ENCODE data around the gene AQP6. TPM values are rescaled to one million over a fixed set of nuclear protein-coding genes. Genes with fewer than 3 reads are reported as not detected.

Gene AQP6
- total RNA-seq, 2 experiments from 2014 or later = not detected

- Mint-ChIP-seq H3K27me3 (ENCODE audit: low read depth) (peaks cover 15% of the 10 kb centered on the region), H3K36me3 (ENCODE audit: low read depth) (no peaks in the 10 kb centered on the region), H3K27ac (no peak overlapping the region), H3K9me3 (ENCODE audit: insufficient read depth) (no peaks in the 10 kb centered on the region), H3K4me1 (ENCODE audit: low read depth) (no peaks in the 10 kb centered on the region), H3K4me3 (no peak overlapping the region)
- CTCF ChIA-PET = interaction anchor here (0.7 to 5.3 kb wide), 2 partner anchors 12 to 535 kb away, joined by 3 to 32 read pairs; no protein-coding TSS in a partner anchor
- ATAC-seq = no peak
- POLR2A ChIA-PET = no interaction called here
- no peak for DNase-seq
Observed at GRCh38 chr12:49933796-49934195, 39.0 kb upstream of the AQP6 start.

- Mint-ChIP-seq H3K4me1 (ENCODE audit: low read depth) (no peaks in the 10 kb centered on the region), H3K27me3 (ENCODE audit: low read depth) (peaks cover 11% of the 10 kb centered on the region), H3K27ac (no peak overlapping the region), H3K4me3 (no peak overlapping the region), H3K36me3 (ENCODE audit: low read depth) (no peaks in the 10 kb centered on the region), H3K9me3 (ENCODE audit: insufficient read depth) (no peaks in the 10 kb centered on the region)
- no peak for ATAC-seq
- no peak for DNase-seq
- ChIA-PET POLR2A (no interaction called here), CTCF (interaction anchor here (5.3 kb wide), 1 partner anchor 11 kb away, joined by 32 read pairs; no protein-coding TSS in a partner anchor)
Observed at GRCh38 chr12:49934505-49934904, 38.2 kb upstream of the AQP6 start.

GRCh38 chr12:49936925-49937324 is 35.8 kb upstream of the AQP6 start:
- H3K4me1 Mint-ChIP-seq (ENCODE audit: low read depth) = no peaks in the 10 kb centered on the region
- H3K27me3 Mint-ChIP-seq (ENCODE audit: low read depth) = peaks cover 11% of the 10 kb centered on the region
- H3K4me3 Mint-ChIP-seq = no peak overlapping the region
- no peaks in the 10 kb centered on the region for H3K9me3 Mint-ChIP-seq (ENCODE audit: insufficient read depth)
- CTCF ChIA-PET = interaction anchor here (5.3 kb wide), 1 partner anchor 9 kb away, joined by 32 read pairs; no protein-coding TSS in a partner anchor
- no peaks in the 10 kb centered on the region for H3K36me3 Mint-ChIP-seq (ENCODE audit: low read depth)
- DNase-seq = no peak
- H3K27ac Mint-ChIP-seq = no peak overlapping the region
- POLR2A ChIA-PET = no interaction called here
- no peak for ATAC-seq

- Mint-ChIP-seq H3K4me3 (no peak overlapping the region), H3K27ac (no peak overlapping the region), H3K36me3 (ENCODE audit: low read depth) (no peaks in the 10 kb centered on the region), H3K27me3 (ENCODE audit: low read depth) (peaks cover 11% of the 10 kb centered on the region), H3K4me1 (ENCODE audit: low read depth) (peaks cover 4% of the 10 kb centered on the region), H3K9me3 (ENCODE audit: insufficient read depth) (no peaks in the 10 kb centered on the region)
- ChIA-PET POLR2A (interaction anchor here (1.0 kb wide), 1 partner anchor 21 kb away, joined by 3 read pairs; no protein-coding TSS in a partner anchor), CTCF (interaction anchor here (5.3 kb wide), 1 partner anchor 8 kb away, joined by 32 read pairs; no protein-coding TSS in a partner anchor)
- ATAC-seq = no peak
- DNase-seq = no peak
Observed at GRCh38 chr12:49937639-49938300, 35.0 kb upstream of the AQP6 start.

- Mint-ChIP-seq H3K27me3 (ENCODE audit: low read depth) (peaks cover 11% of the 10 kb centered on the region), H3K27ac (no peak overlapping the region), H3K9me3 (ENCODE audit: insufficient read depth) (no peaks in the 10 kb centered on the region), H3K4me1 (ENCODE audit: low read depth) (peaks cover 10% of the 10 kb centered on the region), H3K4me3 (no peak overlapping the region), H3K36me3 (ENCODE audit: low read depth) (no peaks in the 10 kb centered on the region)
- ChIA-PET POLR2A (no interaction called here), CTCF (interaction anchor here (1.5 to 4.9 kb wide), 2 partner anchors 11 to 27 kb away, joined by 3 to 23 read pairs; no protein-coding TSS in a partner anchor)
- DNase-seq = no peak
- ATAC-seq = no peak
Observed at GRCh38 chr12:49939307-49939706, 33.4 kb upstream of the AQP6 start.

- Mint-ChIP-seq H3K36me3 (ENCODE audit: low read depth) (no peaks in the 10 kb centered on the region), H3K9me3 (ENCODE audit: insufficient read depth) (no peaks in the 10 kb centered on the region), H3K27me3 (ENCODE audit: low read depth) (peaks cover 8% of the 10 kb centered on the region), H3K4me1 (ENCODE audit: low read depth) (peaks cover 10% of the 10 kb centered on the region), H3K4me3 (no peak overlapping the region), H3K27ac (no peak overlapping the region)
- CTCF ChIA-PET = interaction anchor here (1.5 to 4.9 kb wide), 2 partner anchors 12 to 27 kb away, joined by 3 to 23 read pairs; no protein-coding TSS in a partner anchor
- POLR2A ChIA-PET = no interaction called here
- ATAC-seq (no peak), DNase-seq (no peak)
Observed at GRCh38 chr12:49939707-49940106, 33.0 kb upstream of the AQP6 start.

GRCh38 chr12:49941556-49942511 is 30.9 kb upstream of the AQP6 start:
- H3K4me3 Mint-ChIP-seq = no peak overlapping the region
- no peak for ATAC-seq
- H3K27me3 Mint-ChIP-seq (ENCODE audit: low read depth) = peaks cover 2% of the 10 kb centered on the region
- no peaks in the 10 kb centered on the region for H3K9me3 Mint-ChIP-seq (ENCODE audit: insufficient read depth)
- DNase-seq = no peak
- POLR2A ChIA-PET = interaction anchor here (0.6 kb wide), 1 partner anchor 16 kb away, joined by 3 read pairs; no protein-coding TSS in a partner anchor
- CTCF ChIA-PET = interaction anchor here (2.0 to 4.9 kb wide), 2 partner anchors 11 to 25 kb away, joined by 5 to 23 read pairs; no protein-coding TSS in a partner anchor
- H3K36me3 Mint-ChIP-seq (ENCODE audit: low read depth) = no peaks in the 10 kb centered on the region
- no peak overlapping the region for H3K27ac Mint-ChIP-seq
- peaks cover 24% of the 10 kb centered on the region for H3K4me1 Mint-ChIP-seq (ENCODE audit: low read depth)

GRCh38 chr12:49942512-49942893 is 30.2 kb upstream of the AQP6 start:
- ChIA-PET CTCF (interaction anchor here (2.0 to 4.9 kb wide), 2 partner anchors 11 to 24 kb away, joined by 5 to 23 read pairs; no protein-coding TSS in a partner anchor), POLR2A (no interaction called here)
- no peaks in the 10 kb centered on the region for H3K9me3 Mint-ChIP-seq (ENCODE audit: insufficient read depth)
- no peak overlapping the region for H3K4me3 Mint-ChIP-seq
- DNase-seq = no peak
- H3K27ac Mint-ChIP-seq = no peak overlapping the region
- H3K36me3 Mint-ChIP-seq (ENCODE audit: low read depth) = no peaks in the 10 kb centered on the region
- peaks cover 2% of the 10 kb centered on the region for H3K27me3 Mint-ChIP-seq (ENCODE audit: low read depth)
- no peak for ATAC-seq
- peaks cover 24% of the 10 kb centered on the region for H3K4me1 Mint-ChIP-seq (ENCODE audit: low read depth)

GRCh38 chr12:49942921-49943624 is 29.7 kb upstream of the AQP6 start:
- DNase-seq (no peak), ATAC-seq (no peak)
- H3K9me3 Mint-ChIP-seq (ENCODE audit: insufficient read depth) = no peaks in the 10 kb centered on the region
- H3K27ac Mint-ChIP-seq = no peak overlapping the region
- ChIA-PET CTCF (interaction anchor here (0.7 to 4.9 kb wide), 4 partner anchors 12 to 76 kb away, joined by 3 to 23 read pairs (median 4); no protein-coding TSS in a partner anchor), POLR2A (no interaction called here)
- H3K36me3 Mint-ChIP-seq (ENCODE audit: low read depth) = no peaks in the 10 kb centered on the region
- peaks cover 24% of the 10 kb centered on the region for H3K4me1 Mint-ChIP-seq (ENCODE audit: low read depth)
- no peak overlapping the region for H3K4me3 Mint-ChIP-seq
- peaks cover 2% of the 10 kb centered on the region for H3K27me3 Mint-ChIP-seq (ENCODE audit: low read depth)

GRCh38 chr12:49943625-49943960 is 29.2 kb upstream of the AQP6 start:
- POLR2A ChIA-PET = no interaction called here

GRCh38 chr12:49944046-49944445 is 28.7 kb upstream of the AQP6 start:
- Mint-ChIP-seq H3K4me1 (ENCODE audit: low read depth) (peaks cover 24% of the 10 kb centered on the region), H3K9me3 (ENCODE audit: insufficient read depth) (no peaks in the 10 kb centered on the region), H3K36me3 (ENCODE audit: low read depth) (no peaks in the 10 kb centered on the region), H3K27ac (no peak overlapping the region), H3K4me3 (no peak overlapping the region), H3K27me3 (ENCODE audit: low read depth) (no peaks in the 10 kb centered on the region)
- CTCF ChIA-PET = interaction anchor here (1.2 to 4.9 kb wide), 3 partner anchors 13 to 76 kb away, joined by 3 to 23 read pairs (median 5); no protein-coding TSS in a partner anchor
- DNase-seq (no peak), ATAC-seq (no peak)
- POLR2A ChIA-PET = no interaction called here

More at GRCh38 chr12:49943625-49943960, 29.2 kb upstream of the AQP6 start:
- DNase-seq (no peak), ATAC-seq (no peak)
- no peak overlapping the region for H3K27ac Mint-ChIP-seq
- peaks cover 24% of the 10 kb centered on the region for H3K4me1 Mint-ChIP-seq (ENCODE audit: low read depth)
- no peaks in the 10 kb centered on the region for H3K27me3 Mint-ChIP-seq (ENCODE audit: low read depth)
- CTCF ChIA-PET = interaction anchor here (0.7 to 4.9 kb wide), 4 partner anchors 12 to 76 kb away, joined by 3 to 23 read pairs (median 4); no protein-coding TSS in a partner anchor
- H3K4me3 Mint-ChIP-seq = no peak overlapping the region
- H3K9me3 Mint-ChIP-seq (ENCODE audit: insufficient read depth) = no peaks in the 10 kb centered on the region
- no peaks in the 10 kb centered on the region for H3K36me3 Mint-ChIP-seq (ENCODE audit: low read depth)
